NCI-H526 (cell line): ENCODE data around the gene NFATC1.

Source experiments
- DNase-seq, 2 experiments: peaks; one replicate each; lab custom pipeline; 2025; lab: John Stamatoyannopoulos, UW

Gene NFATC1

GRCh38 chr18:79522451-79523205 lies 126.9 kb downstream of the NFATC1 start:
- no peak for DNase-seq

- no peak for DNase-seq
Measured at GRCh38 chr18:79523206-79523735, 127.5 kb downstream of the NFATC1 start.

DNA sequence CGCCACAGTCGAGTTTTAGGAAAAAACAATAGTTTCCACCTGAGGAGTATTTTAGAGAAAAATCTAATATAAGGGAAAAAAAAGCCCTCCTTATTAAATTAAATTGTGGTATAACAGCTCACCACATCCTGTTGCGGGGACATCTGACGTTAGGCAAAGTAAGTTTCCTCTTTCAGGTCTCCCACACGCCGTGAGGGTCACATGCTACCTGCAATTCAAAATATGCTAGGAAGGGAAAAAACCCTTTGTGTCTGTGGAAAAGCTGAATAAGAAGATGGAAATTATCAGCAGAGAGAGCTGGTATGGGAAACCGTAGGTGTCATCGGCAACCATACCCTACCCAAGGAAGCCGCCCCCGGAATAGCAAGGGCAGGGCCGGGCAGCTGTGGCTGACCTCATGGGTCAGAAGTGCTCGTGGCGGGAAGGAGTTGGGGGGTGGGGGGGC lies 128.0 kb downstream of the NFATC1 start:
- DNase-seq = no peak

GRCh38 chr18:79524181-79525078 lies 128.7 kb downstream of the NFATC1 start:
- DNase-seq = no peak

DNA sequence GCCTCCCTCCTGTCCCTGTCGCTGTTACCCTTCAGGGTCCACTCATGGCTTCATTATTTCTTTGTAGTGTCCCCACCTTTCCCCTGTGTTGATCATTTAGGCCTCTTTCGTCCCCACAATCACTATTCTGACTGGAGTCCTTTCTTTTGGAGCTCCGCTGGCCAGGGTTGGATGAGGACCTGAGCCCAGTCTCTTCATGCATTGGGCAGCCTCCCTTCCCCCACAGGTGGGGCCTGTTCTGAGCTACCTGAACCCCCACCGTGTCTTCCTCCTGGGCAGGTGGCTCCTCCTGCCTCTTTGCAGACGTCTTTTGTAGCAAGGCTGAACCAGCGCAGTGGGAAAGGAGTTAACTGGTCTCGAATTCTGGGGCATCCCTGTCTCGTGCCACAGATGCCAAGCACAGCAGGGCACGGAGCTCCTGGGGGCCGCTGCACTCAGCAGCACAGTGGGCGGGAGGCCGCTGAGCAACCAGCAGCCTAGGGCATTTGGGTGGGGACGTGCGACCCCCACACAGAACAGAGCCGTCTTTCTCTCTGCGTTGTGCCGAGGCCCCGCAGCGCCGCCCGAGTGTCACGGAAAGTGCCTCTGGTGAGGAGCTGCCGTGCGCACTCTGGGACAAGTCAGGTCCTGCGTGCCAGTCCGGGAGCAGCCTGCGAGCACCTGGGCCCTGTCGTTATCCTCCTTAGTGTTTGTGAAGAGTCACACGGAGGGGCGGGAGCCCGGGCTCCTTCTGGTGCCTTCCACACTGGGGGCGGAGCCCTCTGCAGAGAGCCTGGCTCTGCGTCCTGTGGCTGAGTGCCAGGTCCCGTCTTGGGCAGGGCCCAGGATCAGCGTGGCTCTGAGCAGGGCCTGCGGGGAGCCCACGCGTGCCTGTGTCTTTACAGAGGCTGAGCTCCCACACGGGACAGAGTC lies 130.1 kb downstream of the NFATC1 start:
- DNase-seq = peak; percentile 4 to 48

DNA sequence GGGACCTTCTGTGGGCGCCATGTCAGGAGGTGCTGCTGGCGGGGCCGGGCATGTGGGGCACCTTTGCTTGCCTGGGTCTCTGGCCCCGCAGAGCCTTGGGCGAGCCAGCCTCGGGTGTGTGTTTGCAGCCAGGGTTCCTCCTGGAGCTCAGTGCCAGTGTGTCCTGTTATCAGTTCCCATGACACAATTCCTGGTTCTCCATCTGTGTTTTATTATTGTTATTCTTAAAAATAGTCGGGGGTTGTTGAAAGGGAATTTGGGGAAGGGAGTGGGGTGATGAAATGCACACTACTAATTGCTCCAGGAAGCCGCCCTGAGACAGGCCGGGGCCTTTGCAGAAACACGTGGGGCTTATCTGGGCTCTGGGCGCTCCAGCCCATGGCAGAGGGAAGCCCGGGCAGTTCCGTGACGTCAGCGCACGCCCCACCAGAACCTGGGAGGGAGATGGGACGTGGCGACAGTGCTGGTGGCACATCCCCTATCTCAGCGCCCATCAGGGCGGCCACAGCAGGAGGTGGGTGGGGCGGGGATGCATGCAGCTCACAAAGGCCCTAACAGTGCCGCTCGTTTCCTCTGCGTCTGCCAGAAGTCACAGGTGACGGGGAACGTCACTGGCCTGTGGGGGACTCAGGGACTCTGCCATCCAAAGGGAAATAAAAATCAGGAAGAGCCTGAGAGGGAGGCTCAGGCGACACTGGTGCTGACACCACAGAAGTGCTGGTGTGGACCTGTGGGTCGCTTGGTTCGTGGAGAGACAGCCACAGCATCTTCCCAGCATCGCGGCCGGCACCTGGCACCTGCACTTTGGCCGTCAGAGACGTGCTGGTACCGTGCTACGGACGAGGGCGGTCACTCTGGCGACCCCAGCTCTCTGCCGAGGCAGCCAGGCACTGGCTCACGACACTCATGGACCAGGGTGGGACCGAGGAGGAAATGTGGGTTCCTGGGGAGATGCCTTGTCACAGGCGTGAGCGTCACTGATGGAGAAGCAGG lies 131.0 kb downstream of the NFATC1 start:
- no peak for DNase-seq

GRCh38 chr18:79527656-79528315 lies 132.1 kb downstream of the NFATC1 start:
- DNase-seq = peak; percentile 6 to 51

DNA sequence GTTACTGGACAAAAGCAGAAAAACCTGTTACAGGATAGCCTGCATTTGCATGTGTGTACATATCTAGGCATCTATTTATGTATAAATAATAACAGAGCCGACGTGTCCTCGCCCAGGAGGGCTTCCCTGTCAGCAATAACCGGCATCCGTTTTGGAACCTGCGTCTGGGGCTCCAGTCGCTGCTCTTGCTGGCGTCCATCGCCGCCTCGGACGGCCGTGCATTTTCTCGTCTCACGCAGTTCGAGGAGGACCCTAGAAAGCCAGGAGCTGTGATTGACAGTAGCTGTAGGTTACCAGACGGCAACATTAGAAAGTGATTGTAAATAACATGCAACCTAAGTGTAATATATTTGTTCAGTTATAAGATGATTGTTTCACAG lies 132.6 kb downstream of the NFATC1 start:
- peak; percentile 68 to 77 for DNase-seq

- DNase-seq = peak; percentile 20 to 84
Measured at GRCh38 chr18:79528846-79529245, 133.1 kb downstream of the NFATC1 start.

- no peak for DNase-seq
Measured at GRCh38 chr18:79529296-79529695, 133.6 kb downstream of the NFATC1 start.

GRCh38 chr18:79529991-79530390 lies 134.3 kb downstream of the NFATC1 start:
- DNase-seq = no peak

DNA sequence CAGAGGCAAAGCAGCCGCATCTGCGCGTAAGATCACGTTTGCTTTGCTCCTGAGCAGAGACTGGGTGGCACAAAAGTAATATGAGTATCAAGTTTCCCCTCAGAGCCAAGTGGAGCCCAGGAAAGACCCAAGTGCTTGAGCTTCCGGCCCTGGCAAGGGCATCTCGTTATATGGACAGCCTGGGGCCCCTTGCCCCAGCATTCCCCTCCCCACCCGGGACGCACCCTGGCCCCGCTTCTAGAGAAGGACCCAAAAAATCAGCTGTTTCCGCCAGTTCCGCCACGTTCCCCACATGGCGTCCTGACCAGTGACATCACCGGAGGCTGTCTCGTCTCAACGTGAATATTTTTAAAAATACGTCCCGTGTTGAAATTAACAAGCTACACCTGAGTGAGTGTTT lies 135.1 kb downstream of the NFATC1 start:
- DNase-seq = no peak

GRCh38 chr18:79531386-79531785 lies 135.7 kb downstream of the NFATC1 start:
- DNase-seq = no peak

DNA sequence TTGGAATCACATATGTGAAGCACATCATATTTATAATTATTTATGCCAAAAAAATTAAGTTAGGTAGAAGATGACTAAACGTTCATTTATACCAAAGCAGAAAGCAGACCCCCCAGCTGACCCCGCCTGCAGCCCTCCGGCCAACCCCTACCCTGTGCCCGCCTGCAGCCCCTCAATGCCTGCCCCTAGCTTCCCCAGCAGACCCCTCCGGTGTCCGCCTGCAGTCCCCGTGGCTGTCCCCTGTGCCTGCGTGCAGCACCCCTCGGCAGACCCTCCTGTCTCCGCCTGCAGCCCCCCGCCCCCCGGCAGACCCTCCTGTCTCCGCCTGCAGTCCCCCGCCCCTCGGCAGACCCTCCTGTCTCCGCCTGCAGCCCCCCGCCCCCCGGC lies 136.2 kb downstream of the NFATC1 start:
- no peak for DNase-seq

- DNase-seq = no peak
Measured at GRCh38 chr18:79532313-79533007, 136.7 kb downstream of the NFATC1 start.

GRCh38 chr18:79533146-79533545 lies 137.4 kb downstream of the NFATC1 start:
- DNase-seq = no peak

- no peak for DNase-seq
Measured at GRCh38 chr18:79533591-79533990, 137.9 kb downstream of the NFATC1 start.

DNA sequence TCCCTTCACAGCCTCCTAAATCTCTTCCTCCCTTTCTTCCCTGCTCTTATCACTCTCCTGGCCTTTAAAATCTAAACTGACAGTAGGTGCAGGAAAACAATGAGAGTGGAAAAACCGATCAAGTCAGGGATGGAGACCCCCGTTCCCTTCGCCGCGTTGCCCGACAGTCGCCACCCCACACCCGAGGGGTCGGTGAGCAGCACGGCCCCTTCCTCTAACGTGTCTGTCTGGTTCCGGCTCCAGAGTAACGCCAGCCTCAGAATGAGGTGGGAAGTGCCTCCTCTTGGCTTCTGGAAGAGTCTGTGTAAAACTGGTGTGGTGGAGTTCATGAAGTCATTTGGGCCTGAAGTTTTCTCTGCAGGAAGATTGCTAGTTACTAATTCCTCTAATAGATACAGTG lies 138.6 kb downstream of the NFATC1 start:
- no peak for DNase-seq

GRCh38 chr18:79537758-79538157 lies 142.0 kb downstream of the NFATC1 start:
- no peak for DNase-seq
